ENCODE data around the gene SNX18. TPM values are rescaled to one million over a fixed set of nuclear protein-coding genes. Genes with fewer than 3 reads are reported as not detected.

SNX18 gene
- total RNA-seq (ENCODE audit: unreplicated experiment), result 95.0 TPM
- long read RNA-seq, full-length matches to known transcripts, result 4 of 8 reads
- long read RNA-seq, partial matches to known transcripts, result 0 of 8 reads
- long read RNA-seq, other reads (novel, unspliced or antisense), result 4 of 8 reads

GRCh38 chr5:54517512-54518145, at the start of gene SNX18:
TSS of gene SNX18 (plus strand) at chr5:54517759. CDS start at chr5:54517953, 194 bp downstream.
- H3K9me3 Mint-ChIP-seq (ENCODE audit: unreplicated experiment), result peaks cover 15% of the 10 kb centered on the region
- H3K4me3 Mint-ChIP-seq (ENCODE audit: unreplicated experiment), result peak within 1 kb of the TSS; percentile 99
- H3K27me3 Mint-ChIP-seq (ENCODE audit: unreplicated experiment), result peaks cover 6% of the 10 kb centered on the region
- H3K27ac Mint-ChIP-seq (ENCODE audit: unreplicated experiment), result peak within 1 kb of the TSS; percentile 70
- peak; percentile 97 for TF ChIP-seq CTCF (IDR thresholded peaks at IDR 0.05; ENCODE audit: partially characterized antibody, unreplicated experiment)
- no peaks in the 10 kb centered on the region for H3K36me3 Mint-ChIP-seq (ENCODE audit: unreplicated experiment)
- peaks cover 15% of the 10 kb centered on the region for H3K4me1 Mint-ChIP-seq (ENCODE audit: low read depth, unreplicated experiment)
- DNase-seq, result peak; percentile 94

GRCh38 chr5:54469622-54470021, 47.9 kb upstream of the SNX18 start:
- Mint-ChIP-seq H3K36me3 (ENCODE audit: unreplicated experiment) (no peaks in the 10 kb centered on the region), H3K27me3 (ENCODE audit: unreplicated experiment) (peaks cover 6% of the 10 kb centered on the region), H3K4me3 (ENCODE audit: unreplicated experiment) (no peak overlapping the region), H3K4me1 (ENCODE audit: low read depth, unreplicated experiment) (peaks cover 3% of the 10 kb centered on the region), H3K27ac (ENCODE audit: unreplicated experiment) (no peak overlapping the region), H3K9me3 (ENCODE audit: unreplicated experiment) (peaks cover 1% of the 10 kb centered on the region)
- TF ChIP-seq CTCF (IDR thresholded peaks at IDR 0.05; ENCODE audit: partially characterized antibody, unreplicated experiment), result no peak
- no peak for DNase-seq

- Mint-ChIP-seq H3K4me1 (ENCODE audit: low read depth, unreplicated experiment) (peaks cover 3% of the 10 kb centered on the region), H3K4me3 (ENCODE audit: unreplicated experiment) (no peak overlapping the region), H3K27me3 (ENCODE audit: unreplicated experiment) (peaks cover 6% of the 10 kb centered on the region), H3K36me3 (ENCODE audit: unreplicated experiment) (no peaks in the 10 kb centered on the region), H3K27ac (ENCODE audit: unreplicated experiment) (no peak overlapping the region), H3K9me3 (ENCODE audit: unreplicated experiment) (peaks cover 1% of the 10 kb centered on the region)
- TF ChIP-seq CTCF (IDR thresholded peaks at IDR 0.05; ENCODE audit: partially characterized antibody, unreplicated experiment), result no peak
- no peak for DNase-seq
Observed at GRCh38 chr5:54470128-54470527, 47.4 kb upstream of the SNX18 start.

GRCh38 chr5:54470677-54471076, 46.9 kb upstream of the SNX18 start:
- no peak for TF ChIP-seq CTCF (IDR thresholded peaks at IDR 0.05; ENCODE audit: partially characterized antibody, unreplicated experiment)
- Mint-ChIP-seq H3K27me3 (ENCODE audit: unreplicated experiment) (peaks cover 6% of the 10 kb centered on the region), H3K9me3 (ENCODE audit: unreplicated experiment) (peaks cover under 1% of the 10 kb centered on the region), H3K4me1 (ENCODE audit: low read depth, unreplicated experiment) (peaks cover 3% of the 10 kb centered on the region), H3K36me3 (ENCODE audit: unreplicated experiment) (no peaks in the 10 kb centered on the region), H3K27ac (ENCODE audit: unreplicated experiment) (no peak overlapping the region), H3K4me3 (ENCODE audit: unreplicated experiment) (no peak overlapping the region)
- DNase-seq, result no peak

- Mint-ChIP-seq H3K27ac (ENCODE audit: unreplicated experiment) (no peak overlapping the region), H3K4me3 (ENCODE audit: unreplicated experiment) (no peak overlapping the region), H3K4me1 (ENCODE audit: low read depth, unreplicated experiment) (peaks cover 3% of the 10 kb centered on the region), H3K9me3 (ENCODE audit: unreplicated experiment) (no peaks in the 10 kb centered on the region), H3K27me3 (ENCODE audit: unreplicated experiment) (peaks cover 6% of the 10 kb centered on the region), H3K36me3 (ENCODE audit: unreplicated experiment) (no peaks in the 10 kb centered on the region)
- TF ChIP-seq CTCF (IDR thresholded peaks at IDR 0.05; ENCODE audit: partially characterized antibody, unreplicated experiment), result no peak
- no peak for DNase-seq
Observed at GRCh38 chr5:54471398-54471797, 46.2 kb upstream of the SNX18 start.

Measured in glutamatergic neuron (in vitro differentiated cells).